ENCODE data around the gene PLEKHA6.

- no peak for TF ChIP-seq POLR2A (IDR thresholded peaks at IDR 0.05; ENCODE audit: low read length)
- TF ChIP-seq GATA1 (IDR thresholded peaks at IDR 0.05; ENCODE audit: low read depth, low read length) = no peak
These were observed 9.4 kb downstream of the PLEKHA6 start for GRCh38 chr1:204350312-204350711.

All from erythroblast (primary cell).